WTC11 (cell line): ENCODE measurements around the gene RAI14. TPM values are rescaled to one million over a fixed set of nuclear protein-coding genes. Genes with fewer than 3 reads are reported as not detected.

ENCODE experiments used
- ATAC-seq: fragments of 200-7000 bp; cut with Tn5 transposase; 2 replicates; pipeline ENCODE4 v1.10.0; 2021; ENCODE audit warnings: mild to moderate bottlenecking, moderate library complexity
- CTCF ChIA-PET: fragments of 300-600 bp; sonication (Branson Sonifier 250); formaldehyde crosslinking; loops from one replicate; lab custom pipeline; 2021; ENCODE audit warnings: antibody characterized with exemption; lab: Charles Lee
- POLR2A ChIA-PET: fragments of 350-600 bp; sonication (Branson Sonifier 250); formaldehyde crosslinking; loops from one replicate; lab custom pipeline; 2021; ENCODE audit warnings: antibody characterized with exemption; lab: Charles Lee
- DNase-seq: peaks from one replicate; pipeline ENCODE4 v3.0.0; 2021; ENCODE audit warnings: low spot score
- H3K27ac Mint-ChIP-seq: 2 replicates; pipeline ENCODE4 v1.8.0; 2021; ENCODE audit warnings: mixed read lengths
- H3K27me3 Mint-ChIP-seq: 2 replicates; pipeline ENCODE4 v1.8.0; 2021; ENCODE audit warnings: low read depth, mild to moderate bottlenecking, moderate library complexity, mixed read lengths
- H3K36me3 Mint-ChIP-seq: 2 replicates; pipeline ENCODE4 v1.8.0; 2021; ENCODE audit warnings: mixed read lengths
- H3K4me1 Mint-ChIP-seq: 2 replicates; pipeline ENCODE4 v1.8.0; 2022; ENCODE audit warnings: mixed read lengths
- H3K4me3 Mint-ChIP-seq: 2 replicates; pipeline ENCODE4 v1.8.0; 2021; ENCODE audit warnings: mild to moderate bottlenecking, moderate library complexity, mixed read lengths
- H3K9me3 Mint-ChIP-seq: 2 replicates; pipeline ENCODE4 v1.8.0; 2021; ENCODE audit warnings: mixed read lengths
- ATF1 ChIP-seq: sonication (generic); formaldehyde crosslinking; IDR thresholded peaks from 2 replicates; pipeline ENCODE4 v1.8.1; 2023; ENCODE audit warnings: mild to moderate bottlenecking, moderate library complexity, missing genetic modification reagents
- ATF3 ChIP-seq: sonication (generic); formaldehyde crosslinking; conservative IDR thresholded peaks from 2 replicates; pipeline ENCODE4 v1.8.1; 2022; ENCODE audit warnings: mild to moderate bottlenecking, missing genetic modification reagents
- ATF6 ChIP-seq: sonication (generic); formaldehyde crosslinking; IDR thresholded peaks from 2 replicates; pipeline ENCODE4 v1.8.1; 2023; ENCODE audit warnings: mild to moderate bottlenecking, missing genetic modification reagents
- CREB1 ChIP-seq: sonication (generic); formaldehyde crosslinking; IDR thresholded peaks from 2 replicates; pipeline ENCODE4 v1.8.0; 2023; ENCODE audit warnings: mild to moderate bottlenecking, missing genetic modification reagents
- CTCF ChIP-seq: fragments of 200-600 bp; IDR thresholded peaks from 2 replicates; pipeline ENCODE4 v1.8.0; 2022; ENCODE audit warnings: antibody characterized with exemption
- NFE2L1 ChIP-seq: sonication (generic); formaldehyde crosslinking; IDR thresholded peaks from 2 replicates; pipeline ENCODE4 v1.8.1; 2023; ENCODE audit warnings: missing genetic modification reagents
- PRDM15 ChIP-seq: sonication (generic); formaldehyde crosslinking; IDR thresholded peaks from 2 replicates; pipeline ENCODE4 v1.8.0; 2022; ENCODE audit warnings: missing genetic modification reagents
- RELA ChIP-seq: sonication (generic); formaldehyde crosslinking; IDR thresholded peaks from 2 replicates; pipeline ENCODE4 v1.8.1; 2022; ENCODE audit warnings: missing genetic modification reagents, mild to moderate bottlenecking, borderline replicate concordance
- STAT6 ChIP-seq: sonication (generic); formaldehyde crosslinking; conservative IDR thresholded peaks from 2 replicates; pipeline ENCODE4 v1.8.1; 2023; ENCODE audit warnings: mild to moderate bottlenecking, low read depth, missing genetic modification reagents, moderate library complexity
- TEAD1 ChIP-seq: sonication (generic); formaldehyde crosslinking; IDR thresholded peaks from 2 replicates; pipeline ENCODE4 v1.8.0; 2022; ENCODE audit warnings: mild to moderate bottlenecking, missing genetic modification reagents
- TEAD4 ChIP-seq: sonication (generic); formaldehyde crosslinking; IDR thresholded peaks from 2 replicates; pipeline ENCODE4 v1.8.0; 2022; ENCODE audit warnings: mild to moderate bottlenecking, missing genetic modification reagents
- ZBTB43 ChIP-seq: sonication (generic); formaldehyde crosslinking; IDR thresholded peaks from 2 replicates; pipeline ENCODE4 v1.8.1; 2023; ENCODE audit warnings: mild to moderate bottlenecking, missing genetic modification reagents
- ZNF671 ChIP-seq: fragments of 250-450 bp; sonication (Bioruptor Pico); IDR thresholded peaks from 2 replicates; pipeline ENCODE4 v1.8.0; 2021; ENCODE audit warnings: mild to moderate bottlenecking
- total RNA-seq: library from RNA; stranded (reverse); gene quantifications from 3 replicates; pipeline ENCODE4 v1.2.3, GENCODE V29; 2021
- TF ChIP-seq, protein P1 (sequence below): sonication (generic); formaldehyde crosslinking; IDR thresholded peaks from 2 replicates; pipeline ENCODE4 v1.8.1; 2023; ENCODE audit warnings: mild to moderate bottlenecking, missing genetic modification reagents, moderate library complexity
- TF ChIP-seq, protein P2 (sequence below): sonication (generic); formaldehyde crosslinking; IDR thresholded peaks from 2 replicates; pipeline ENCODE4 v1.8.1; 2022; ENCODE audit warnings: low read depth, missing genetic modification reagents, borderline replicate concordance

Gene RAI14
- total RNA-seq, 1 experiment from 2014 or later, result 185 TPM

DNA sequence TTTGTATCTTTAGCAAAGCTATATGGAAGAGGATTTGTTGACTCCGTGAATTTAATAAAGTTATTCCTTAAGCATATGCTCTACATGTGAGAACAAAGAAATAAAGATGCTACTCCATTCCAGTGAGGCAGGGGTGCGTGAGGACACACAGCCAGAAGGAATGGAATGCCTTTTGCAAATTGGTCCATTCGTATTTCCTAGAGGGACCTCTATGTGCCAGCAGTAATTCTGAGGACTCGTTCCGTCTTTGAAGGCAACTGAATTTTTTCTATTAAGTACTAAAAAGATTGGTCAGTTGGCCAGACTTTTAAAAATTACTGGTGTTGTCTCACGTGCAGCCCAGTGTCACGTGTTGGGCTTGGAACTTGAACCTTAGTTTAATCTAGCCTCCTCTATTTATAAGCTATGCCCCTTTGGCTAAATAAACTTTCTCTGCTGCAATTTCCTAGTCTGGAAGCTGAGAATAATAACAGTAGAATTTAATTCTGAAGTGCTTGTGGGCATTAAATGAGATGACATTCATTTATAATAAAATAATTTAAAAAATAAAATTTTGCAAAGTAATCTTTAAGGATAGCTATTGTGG, 13.9 kb downstream of the RAI14 start:
- Mint-ChIP-seq H3K27ac (no peak overlapping the region), H3K4me1 (peaks cover 78% of the 10 kb centered on the region), H3K4me3 (no peak overlapping the region), H3K36me3 (peaks cover under 1% of the 10 kb centered on the region), H3K27me3 (no peaks in the 10 kb centered on the region), H3K9me3 (no peaks in the 10 kb centered on the region)
- POLR2A ChIA-PET, result no interaction called here
- CTCF ChIA-PET, result interaction anchor here (1.1 to 1.7 kb wide), 2 partner anchors 16 to 184 kb away, joined by 3 to 7 read pairs; no protein-coding TSS in a partner anchor
- TF ChIP-seq ATF3 (CRISPR knock-in tag) (no peak), PRDM15 (CRISPR knock-in tag) (no peak), TEAD1 (CRISPR knock-in tag) (no peak), CTCF (no peak), TEAD4 (CRISPR knock-in tag) (no peak), RELA (CRISPR knock-in tag) (no peak), ATF1 (CRISPR knock-in tag) (no peak), STAT6 (CRISPR knock-in tag) (no peak), NFE2L1 (no peak), ZNF671 (CRISPR knock-in tag) (no peak), ATF6 (CRISPR knock-in tag) (no peak), CREB1 (CRISPR knock-in tag) (no peak), ZBTB43 (CRISPR knock-in tag) (no peak)
- TF ChIP-seq, protein P1, sequence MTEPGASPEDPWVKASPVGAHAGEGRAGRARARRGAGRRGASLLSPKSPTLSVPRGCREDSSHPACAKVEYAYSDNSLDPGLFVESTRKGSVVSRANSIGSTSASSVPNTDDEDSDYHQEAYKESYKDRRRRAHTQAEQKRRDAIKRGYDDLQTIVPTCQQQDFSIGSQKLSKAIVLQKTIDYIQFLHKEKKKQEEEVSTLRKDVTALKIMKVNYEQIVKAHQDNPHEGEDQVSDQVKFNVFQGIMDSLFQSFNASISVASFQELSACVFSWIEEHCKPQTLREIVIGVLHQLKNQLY, result no peak
- TF ChIP-seq, protein P2, sequence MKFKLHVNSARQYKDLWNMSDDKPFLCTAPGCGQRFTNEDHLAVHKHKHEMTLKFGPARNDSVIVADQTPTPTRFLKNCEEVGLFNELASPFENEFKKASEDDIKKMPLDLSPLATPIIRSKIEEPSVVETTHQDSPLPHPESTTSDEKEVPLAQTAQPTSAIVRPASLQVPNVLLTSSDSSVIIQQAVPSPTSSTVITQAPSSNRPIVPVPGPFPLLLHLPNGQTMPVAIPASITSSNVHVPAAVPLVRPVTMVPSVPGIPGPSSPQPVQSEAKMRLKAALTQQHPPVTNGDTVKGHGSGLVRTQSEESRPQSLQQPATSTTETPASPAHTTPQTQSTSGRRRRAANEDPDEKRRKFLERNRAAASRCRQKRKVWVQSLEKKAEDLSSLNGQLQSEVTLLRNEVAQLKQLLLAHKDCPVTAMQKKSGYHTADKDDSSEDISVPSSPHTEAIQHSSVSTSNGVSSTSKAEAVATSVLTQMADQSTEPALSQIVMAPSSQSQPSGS (CRISPR knock-in tag), result no peak
- DNase-seq (no peak), ATAC-seq (no peak)
